Left ventricle myocardium inferior (tissue), 1 donor: ENCODE measurements around the gene HNMT. TPM values are rescaled to one million over a fixed set of nuclear protein-coding genes. Genes with fewer than 3 reads are reported as not detected.

Experiments used
- DNase-seq: peaks from one replicate; pipeline ENCODE4 v3.0.0-alpha.2; 2020
- H3K27ac ChIP-seq: fragments of 200-600 bp; replicated peaks from 2 replicates; pipeline ENCODE4 v1.8.0; 2021
- H3K27me3 ChIP-seq: fragments of 200-600 bp; 2 replicates; pipeline ENCODE4 v1.8.0; 2021; ENCODE audit warnings: low read depth
- H3K36me3 ChIP-seq: fragments of 200-600 bp; 2 replicates; pipeline ENCODE4 v1.8.0; 2021
- H3K4me1 ChIP-seq: fragments of 200-600 bp; 2 replicates; pipeline ENCODE4 v1.8.0; 2021
- H3K4me3 ChIP-seq: fragments of 200-600 bp; 2 replicates; pipeline ENCODE4 v1.8.0; 2021; ENCODE audit warnings: mild to moderate bottlenecking, moderate library complexity
- H3K9me3 ChIP-seq: fragments of 200-600 bp; replicated peaks from 2 replicates; pipeline ENCODE4 v1.8.0; 2021
- CTCF ChIP-seq: fragments of 200-600 bp; IDR thresholded peaks from 2 replicates; pipeline ENCODE4 v1.8.0; 2021; ENCODE audit warnings: antibody characterized with exemption, mild to moderate bottlenecking, borderline replicate concordance
- intact Hi-C: fragments of 100-400 bp; cut with micrococcal nuclease; formaldehyde crosslinking; loops from one replicate; pipeline ENCODE4 v1.11.0; 2022
- total RNA-seq: library from RNA; stranded (reverse); fragmentation: NEBNext Ultra II Directional; extraction: Animal tissue kit (Norgen Biotek cat#: 25700); gene quantifications from one replicate; pipeline ENCODE4 v1.2.1, GENCODE V29; 2021
- donor health status: DM: no; HTN: yes; CAD: no; lungs with severe emphysema.

Gene HNMT
- total RNA-seq, 1 donor from 2014 or later = 11.7 TPM

GRCh38 chr2:138021154-138021553 is 56.9 kb downstream of the HNMT start:
- TF ChIP-seq CTCF = no peak
- intact Hi-C loops = no loop called here
- H3K4me3 ChIP-seq = no peak overlapping the region

GRCh38 chr2:138023298-138023697 is 59.0 kb downstream of the HNMT start:
- Histone ChIP-seq H3K9me3 (no peaks in the 10 kb centered on the region), H3K27me3 (no peaks in the 10 kb centered on the region), H3K27ac (no peak overlapping the region), H3K36me3 (no peaks in the 10 kb centered on the region), H3K4me3 (no peak overlapping the region), H3K4me1 (no peaks in the 10 kb centered on the region)
- intact Hi-C loops = no loop called here
- no peak for TF ChIP-seq CTCF
- DNase-seq = no peak

More at GRCh38 chr2:138021154-138021553, 56.9 kb downstream of the HNMT start:
- no peaks in the 10 kb centered on the region for H3K9me3 ChIP-seq
- no peak for DNase-seq
- H3K36me3 ChIP-seq = no peaks in the 10 kb centered on the region
- no peak overlapping the region for H3K27ac ChIP-seq
- H3K4me1 ChIP-seq = no peaks in the 10 kb centered on the region
- no peaks in the 10 kb centered on the region for H3K27me3 ChIP-seq

- H3K4me1 ChIP-seq = no peaks in the 10 kb centered on the region
- H3K27ac ChIP-seq = no peak overlapping the region
- H3K36me3 ChIP-seq = no peaks in the 10 kb centered on the region
- no peak overlapping the region for H3K4me3 ChIP-seq
- intact Hi-C loops = no loop called here
- no peak for DNase-seq
- no peak for TF ChIP-seq CTCF
- no peaks in the 10 kb centered on the region for H3K9me3 ChIP-seq
- H3K27me3 ChIP-seq = no peaks in the 10 kb centered on the region
Observed at GRCh38 chr2:138023976-138024375, 59.7 kb downstream of the HNMT start.

GRCh38 chr2:138026111-138027020 is 62.1 kb downstream of the HNMT start:
- no peaks in the 10 kb centered on the region for H3K27me3 ChIP-seq
- H3K27ac ChIP-seq = no peak overlapping the region
- no peak overlapping the region for H3K4me3 ChIP-seq
- H3K4me1 ChIP-seq = no peaks in the 10 kb centered on the region
- TF ChIP-seq CTCF = no peak
- intact Hi-C loops = no loop called here
- no peaks in the 10 kb centered on the region for H3K9me3 ChIP-seq
- no peak for DNase-seq
- no peaks in the 10 kb centered on the region for H3K36me3 ChIP-seq

- intact Hi-C loops = no loop called here
- Histone ChIP-seq H3K27me3 (no peaks in the 10 kb centered on the region), H3K9me3 (no peaks in the 10 kb centered on the region), H3K27ac (no peak overlapping the region), H3K4me3 (no peak overlapping the region), H3K36me3 (no peaks in the 10 kb centered on the region), H3K4me1 (no peaks in the 10 kb centered on the region)
- TF ChIP-seq CTCF = no peak
- DNase-seq = no peak
Observed at GRCh38 chr2:138028538-138028937, 64.3 kb downstream of the HNMT start.
